CD14-positive monocyte (primary cell): ENCODE results near the gene CHST12. TPM values are rescaled to one million over a fixed set of nuclear protein-coding genes. Genes with fewer than 3 reads are reported as not detected.

Experiments used
- DNase-seq, 3 donors: peaks; one replicate each; pipeline ENCODE4 v3.0.0-alpha.2; 2011 to 2022
- H2AFZ ChIP-seq: 2 replicates; pipeline ENCODE4 v1.6.0; 2012; ENCODE audit warnings: mild to moderate bottlenecking, low read depth, low read length, inconsistent platforms; ENCODE audit not compliant: insufficient read depth, poor library complexity, severe bottlenecking
- H3K27ac ChIP-seq, 2 donors: 1 replicate in 1 of 2; 2 replicates in 1 of 2; pipeline ENCODE4 v1.5.1; 2012 to 2013; ENCODE audit warnings: low read length in 2 of 2, control low read depth in 1 of 2, inconsistent platforms in 1 of 2, low read depth in 1 of 2, mild to moderate bottlenecking in 1 of 2
- H3K27me3 ChIP-seq, 2 donors: one replicate each; pipeline versions ENCODE4 v1.6.0 to v1.6.1; 2011 to 2013; ENCODE audit warnings: low read length in 2 of 2; ENCODE audit not compliant: control insufficient read depth in 2 of 2, insufficient read depth in 2 of 2
- H3K36me3 ChIP-seq, 2 donors: replicated peaks in 1 of 2; 1 replicate in 1 of 2; 2 replicates in 1 of 2; pipeline versions ENCODE4 v1.5.1 to v1.6.1; 2012 to 2013; ENCODE audit warnings: low read length in 2 of 2, control low read depth in 1 of 2, inconsistent platforms in 1 of 2, mild to moderate bottlenecking in 1 of 2; ENCODE audit not compliant: insufficient read depth in 2 of 2, control insufficient read depth in 1 of 2
- H3K4me1 ChIP-seq, 2 donors: 1 replicate in 1 of 2; 2 replicates in 1 of 2; pipeline versions ENCODE4 v1.5.1 to v1.6.1; 2012 to 2013; ENCODE audit warnings: low read length in 2 of 2, control low read depth in 1 of 2, inconsistent platforms in 1 of 2, mild to moderate bottlenecking in 1 of 2, moderate library complexity in 1 of 2; ENCODE audit not compliant: insufficient read depth in 2 of 2, control insufficient read depth in 1 of 2
- H3K4me2 ChIP-seq: replicated peaks from 2 replicates; pipeline ENCODE3; 2012; ENCODE audit warnings: low read length, moderate library complexity, mild to moderate bottlenecking; ENCODE audit not compliant: poor library complexity, severe bottlenecking; ENCODE audit errors: extremely low read depth
- H3K4me3 ChIP-seq, 3 experiments: fragments of 200-600 bp in 1 of 3; sonication (generic) in 1 of 3; replicated peaks in 1 of 3; 1 replicate in 2 of 3; 2 replicates in 1 of 3; pipeline ENCODE4 v1.5.1; 2011 to 2013; ENCODE audit warnings: low read length in 3 of 3, mild to moderate bottlenecking in 3 of 3, control low read depth in 2 of 3, low read depth in 2 of 3, inconsistent platforms in 1 of 3, moderate library complexity in 1 of 3
- H3K79me2 ChIP-seq: 2 replicates; pipeline ENCODE4 v1.6.0; 2012; ENCODE audit warnings: mild to moderate bottlenecking, control low read depth, inconsistent platforms, low read length, moderate library complexity; ENCODE audit not compliant: insufficient read depth
- H3K9ac ChIP-seq: 2 replicates; pipeline ENCODE4 v1.6.0; 2017; ENCODE audit warnings: low read length, mild to moderate bottlenecking; ENCODE audit not compliant: insufficient read depth, poor library complexity, severe bottlenecking
- H3K9me3 ChIP-seq, 2 donors: replicated peaks in 1 of 2; 1 replicate in 1 of 2; 2 replicates in 1 of 2; pipeline versions ENCODE4 v1.5.1 to v1.6.1; 2012 to 2013; ENCODE audit warnings: low read length in 2 of 2, control low read depth in 1 of 2; ENCODE audit not compliant: control insufficient read depth in 1 of 2, insufficient read depth in 1 of 2
- H4K20me1 ChIP-seq: 2 replicates; pipeline ENCODE4 v1.6.0; 2012; ENCODE audit warnings: mild to moderate bottlenecking, low read length, control low read depth, moderate library complexity; ENCODE audit not compliant: insufficient read depth
- H3K27ac Mint-ChIP-seq, 7 donors: one replicate each; pipeline ENCODE4 v1.8.0; 2020; ENCODE audit warnings: mild to moderate bottlenecking in 7 of 7, mixed read lengths in 7 of 7, moderate library complexity in 6 of 7, inconsistent platforms in 2 of 7
- H3K27me3 Mint-ChIP-seq, 3 donors: one replicate each; pipeline ENCODE4 v1.8.0; 2021 to 2022; ENCODE audit warnings: low read depth in 3 of 3, mild to moderate bottlenecking in 3 of 3, mixed read lengths in 3 of 3, moderate library complexity in 3 of 3, inconsistent platforms in 1 of 3
- H3K36me3 Mint-ChIP-seq, 2 donors: one replicate each; pipeline ENCODE4 v1.8.0; 2020; ENCODE audit warnings: mixed read lengths in 2 of 2, inconsistent platforms in 1 of 2, mild to moderate bottlenecking in 1 of 2
- H3K4me1 Mint-ChIP-seq: one replicate; pipeline ENCODE4 v1.8.0; 2020; ENCODE audit warnings: mild to moderate bottlenecking, mixed read lengths
- H3K4me3 Mint-ChIP-seq, 2 donors: one replicate each; pipeline ENCODE4 v1.8.0; 2020; ENCODE audit warnings: mild to moderate bottlenecking in 2 of 2, mixed read lengths in 2 of 2, moderate library complexity in 1 of 2
- H3K9me3 Mint-ChIP-seq, 7 donors: one replicate each; pipeline ENCODE4 v1.8.0; 2020 to 2022; ENCODE audit warnings: mixed read lengths in 7 of 7, mild to moderate bottlenecking in 6 of 7, moderate library complexity in 6 of 7, inconsistent platforms in 2 of 7
- WGBS: methylation state at CpG from one replicate; pipeline ENCODE4 v1.1.5; 2013; ENCODE audit warnings: missing lambda C conversion rate; ENCODE audit not compliant: insufficient coverage; 5-methylcytosine and 5-hydroxymethylcytosine counted together
- intact Hi-C, 2 donors: fragments of 100-400 bp; cut with micrococcal nuclease; formaldehyde crosslinking; loops; one replicate each; pipeline versions ENCODE4 v1.15.0 to v1.15.1; 2023
- polyA plus RNA-seq, 3 donors: library from polyadenylated mRNA; depleted of rRNA in 1 of 3; unstranded in 2 of 3; stranded (reverse) in 1 of 3; fragments of 300-500 nt in 2 of 3; fragments of >200 nt in 1 of 3; fragmentation: Illumina TruSeq in 2 of 3; gene quantifications; 1 replicate in 2 of 3; 2 replicates in 1 of 3; pipeline ENCODE4 v1.2.3, GENCODE V29; 2012 to 2021
- TF ChIP-seq, protein P1 (sequence below): fragments of 200-600 bp; IDR thresholded peaks from one replicate; pipeline ENCODE4 v1.8.0; 2022; ENCODE audit warnings: antibody characterized with exemption, mild to moderate bottlenecking

The CHST12 gene
- polyA plus RNA-seq, 3 donors: 5.8 to 10.6 (median 7.5) TPM

DNA sequence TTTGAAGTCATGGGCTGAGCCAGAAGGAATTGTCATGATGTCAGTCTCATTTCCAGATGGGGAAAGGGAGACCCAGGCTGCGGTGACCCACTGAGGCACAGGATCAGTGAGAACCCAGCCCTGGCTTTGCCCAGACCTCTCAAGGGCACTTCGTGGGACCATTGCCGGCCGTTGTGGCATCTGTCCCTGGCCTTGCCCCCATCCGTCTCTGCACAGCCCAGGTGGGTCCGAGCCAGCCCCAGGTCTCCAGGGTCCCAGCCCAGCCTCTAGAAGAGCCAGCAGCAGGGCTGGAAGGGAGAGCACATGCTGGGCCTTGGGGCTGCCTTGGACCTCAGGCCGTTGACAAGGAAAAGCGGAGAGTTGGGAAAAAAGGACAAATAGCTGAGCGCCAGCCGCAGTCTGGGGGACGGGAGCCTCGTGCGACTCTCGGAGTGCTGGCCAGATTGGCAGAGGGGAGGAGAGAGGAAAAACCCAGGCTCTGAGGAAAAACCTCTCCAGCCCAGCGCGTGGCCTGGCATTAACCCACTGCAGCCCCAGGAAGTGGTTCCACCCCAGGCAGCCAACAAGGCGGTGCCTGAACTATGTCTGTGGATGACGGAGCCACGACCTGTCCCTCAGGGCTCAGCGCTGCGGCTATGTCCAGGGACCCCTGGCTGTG lies 42.6 kb downstream of the CHST12 start:
- H3K27me3 Mint-ChIP-seq: peaks cover 0 to 4% (median 0%) of the 10 kb centered on the region in 3 donors
- H3K79me2 ChIP-seq: no peaks in the 10 kb centered on the region
- no peak overlapping the region for H2AFZ ChIP-seq
- peaks cover 10 to 16% of the 10 kb centered on the region in 2 donors for H3K36me3 Mint-ChIP-seq
- no peak overlapping the region for H3K4me3 Mint-ChIP-seq
- 94% methylated on average over 21 of the region's 21 CpGs for WGBS
- H3K9ac ChIP-seq: no peak overlapping the region
- H3K9me3 ChIP-seq: no peaks in the 10 kb centered on the region
- peaks cover 0 to 5% of the 10 kb centered on the region in 2 donors for H3K4me1 ChIP-seq
- no peak overlapping the region for H3K4me3 ChIP-seq
- TF ChIP-seq, protein P1, sequence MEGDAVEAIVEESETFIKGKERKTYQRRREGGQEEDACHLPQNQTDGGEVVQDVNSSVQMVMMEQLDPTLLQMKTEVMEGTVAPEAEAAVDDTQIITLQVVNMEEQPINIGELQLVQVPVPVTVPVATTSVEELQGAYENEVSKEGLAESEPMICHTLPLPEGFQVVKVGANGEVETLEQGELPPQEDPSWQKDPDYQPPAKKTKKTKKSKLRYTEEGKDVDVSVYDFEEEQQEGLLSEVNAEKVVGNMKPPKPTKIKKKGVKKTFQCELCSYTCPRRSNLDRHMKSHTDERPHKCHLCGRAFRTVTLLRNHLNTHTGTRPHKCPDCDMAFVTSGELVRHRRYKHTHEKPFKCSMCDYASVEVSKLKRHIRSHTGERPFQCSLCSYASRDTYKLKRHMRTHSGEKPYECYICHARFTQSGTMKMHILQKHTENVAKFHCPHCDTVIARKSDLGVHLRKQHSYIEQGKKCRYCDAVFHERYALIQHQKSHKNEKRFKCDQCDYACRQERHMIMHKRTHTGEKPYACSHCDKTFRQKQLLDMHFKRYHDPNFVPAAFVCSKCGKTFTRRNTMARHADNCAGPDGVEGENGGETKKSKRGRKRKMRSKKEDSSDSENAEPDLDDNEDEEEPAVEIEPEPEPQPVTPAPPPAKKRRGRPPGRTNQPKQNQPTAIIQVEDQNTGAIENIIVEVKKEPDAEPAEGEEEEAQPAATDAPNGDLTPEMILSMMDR: no peak
- H3K27ac Mint-ChIP-seq: no peak overlapping the region
- peaks cover 0 to 1% (median 0%) of the 10 kb centered on the region in 7 donors for H3K9me3 Mint-ChIP-seq
- intact Hi-C loops: no loop called here
- no peak overlapping the region for H3K4me2 ChIP-seq
- no peaks in the 10 kb centered on the region for H3K27me3 ChIP-seq
- peaks cover 13% of the 10 kb centered on the region for H3K4me1 Mint-ChIP-seq
- no peak for DNase-seq
- H3K36me3 ChIP-seq: no peaks in the 10 kb centered on the region
- no peaks in the 10 kb centered on the region for H4K20me1 ChIP-seq
- no peak overlapping the region for H3K27ac ChIP-seq

DNA sequence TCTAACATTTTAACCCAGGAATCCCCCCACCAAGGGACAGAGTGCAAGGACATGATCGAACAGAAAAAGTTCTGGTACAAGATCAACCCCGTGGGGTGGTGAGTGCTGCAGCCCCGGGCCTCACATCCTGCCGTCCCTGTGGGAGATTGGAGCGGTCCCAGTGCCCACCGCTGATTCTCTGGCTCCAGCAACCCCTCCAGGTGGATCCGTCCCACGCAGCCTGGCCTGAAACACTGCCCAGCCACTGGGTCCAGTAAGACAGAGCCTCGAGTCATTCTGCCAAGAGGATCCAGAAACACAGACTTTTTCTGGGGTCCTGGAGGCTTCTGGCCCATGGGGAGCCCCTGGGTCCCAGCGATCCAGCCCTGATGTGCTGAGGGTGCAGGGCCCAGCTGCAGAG lies 43.3 kb downstream of the CHST12 start:
- DNase-seq: no peak
- WGBS: 97% methylated on average over 10 of the region's 10 CpGs
- no peak overlapping the region for H3K9ac ChIP-seq
- H3K4me2 ChIP-seq: no peak overlapping the region
- H3K36me3 ChIP-seq: no peaks in the 10 kb centered on the region
- Mint-ChIP-seq H3K4me1 (peaks cover 11% of the 10 kb centered on the region), H3K27ac (no peak overlapping the region), H3K27me3 (peaks cover 0 to 4% (median 0%) of the 10 kb centered on the region in 3 donors), H3K4me3 (no peak overlapping the region), H3K9me3 (peaks cover 0 to 1% (median 0%) of the 10 kb centered on the region in 7 donors), H3K36me3 (peaks cover 10 to 16% of the 10 kb centered on the region in 2 donors)
- no peaks in the 10 kb centered on the region for H3K27me3 ChIP-seq
- no peaks in the 10 kb centered on the region for H3K9me3 ChIP-seq
- peaks cover 6% of the 10 kb centered on the region in 2 donors for H3K4me1 ChIP-seq
- H3K79me2 ChIP-seq: no peaks in the 10 kb centered on the region
- no peak overlapping the region for H3K27ac ChIP-seq
- no peaks in the 10 kb centered on the region for H4K20me1 ChIP-seq
- H2AFZ ChIP-seq: no peak overlapping the region
- no peak overlapping the region for H3K4me3 ChIP-seq
- TF ChIP-seq, protein P1: no peak
- intact Hi-C loops: no loop called here
